Peyer's patch (tissue), 4 donors: Measurements from ENCODE around the gene NSMF. TPM values are rescaled to one million over a fixed set of nuclear protein-coding genes. Genes with fewer than 3 reads are reported as not detected.

Source experiments
- DNase-seq, 3 donors: peaks; one replicate each; pipeline ENCODE4 v3.0.0-alpha.2; 2017 to 2019
- H3K27ac ChIP-seq, 4 donors: fragments of 200-600 bp; sonication (generic); one replicate each; pipeline ENCODE4 v1.5.1; 2016 to 2019
- H3K27me3 ChIP-seq, 2 donors: fragments of 200-600 bp; sonication (generic); one replicate each; pipeline ENCODE4 v1.5.1; 2019
- H3K36me3 ChIP-seq, 3 donors: fragments of 200-600 bp; sonication (generic); one replicate each; pipeline ENCODE4 v1.5.1; 2016 to 2019
- H3K4me1 ChIP-seq, 4 donors: fragments of 200-600 bp; sonication (generic); one replicate each; pipeline ENCODE4 v1.5.1; 2016 to 2019
- H3K4me3 ChIP-seq, 4 donors: fragments of 200-600 bp; sonication (generic); 1 replicate in 3 of 4; 2 replicates in 1 of 4; pipeline ENCODE4 v1.5.1; 2016 to 2019; ENCODE audit warnings: mild to moderate bottlenecking in 1 of 4
- H3K9me3 ChIP-seq, 4 donors: fragments of 200-600 bp; sonication (generic); one replicate each; pipeline ENCODE4 v1.5.1; 2016 to 2019; ENCODE audit warnings: mild to moderate bottlenecking in 1 of 4
- POLR2A ChIP-seq, 2 donors: fragments of 450-650 bp; IDR thresholded peaks; one replicate each; pipeline ENCODE4 v1.5.1; 2017; ENCODE audit warnings: antibody characterized with exemption in 2 of 2, mild to moderate bottlenecking in 2 of 2, moderate library complexity in 2 of 2
- total RNA-seq, 4 donors: library from RNA; depleted of rRNA; stranded (reverse); fragments of >200 nt; gene quantifications; one replicate each; pipeline ENCODE4 v1.1.0, GENCODE V29; 2016
- TF ChIP-seq, protein P1 (sequence below), 6 experiments: fragments of 450-650 bp in 4 of 6; fragments of 200-600 bp in 2 of 6; sonication (generic) in 1 of 6; IDR thresholded peaks; one replicate each; pipeline ENCODE4 v1.5.1; 2017 to 2019; ENCODE audit warnings: antibody characterized with exemption in 6 of 6, mild to moderate bottlenecking in 3 of 6, moderate library complexity in 1 of 6

NSMF gene
- total RNA-seq, 4 donors from 2014 or later = 47.0 to 135 (median 117) TPM

- Histone ChIP-seq H3K27me3 (no peaks in the 10 kb centered on the region), H3K36me3 (peaks cover 0 to 5% (median 0%) of the 10 kb centered on the region in 3 donors), H3K4me1 (no peaks in the 10 kb centered on the region), H3K27ac (no peak overlapping the region), H3K4me3 (no peak overlapping the region), H3K9me3 (no peaks in the 10 kb centered on the region)
- no peak for DNase-seq
- TF ChIP-seq, protein P1, sequence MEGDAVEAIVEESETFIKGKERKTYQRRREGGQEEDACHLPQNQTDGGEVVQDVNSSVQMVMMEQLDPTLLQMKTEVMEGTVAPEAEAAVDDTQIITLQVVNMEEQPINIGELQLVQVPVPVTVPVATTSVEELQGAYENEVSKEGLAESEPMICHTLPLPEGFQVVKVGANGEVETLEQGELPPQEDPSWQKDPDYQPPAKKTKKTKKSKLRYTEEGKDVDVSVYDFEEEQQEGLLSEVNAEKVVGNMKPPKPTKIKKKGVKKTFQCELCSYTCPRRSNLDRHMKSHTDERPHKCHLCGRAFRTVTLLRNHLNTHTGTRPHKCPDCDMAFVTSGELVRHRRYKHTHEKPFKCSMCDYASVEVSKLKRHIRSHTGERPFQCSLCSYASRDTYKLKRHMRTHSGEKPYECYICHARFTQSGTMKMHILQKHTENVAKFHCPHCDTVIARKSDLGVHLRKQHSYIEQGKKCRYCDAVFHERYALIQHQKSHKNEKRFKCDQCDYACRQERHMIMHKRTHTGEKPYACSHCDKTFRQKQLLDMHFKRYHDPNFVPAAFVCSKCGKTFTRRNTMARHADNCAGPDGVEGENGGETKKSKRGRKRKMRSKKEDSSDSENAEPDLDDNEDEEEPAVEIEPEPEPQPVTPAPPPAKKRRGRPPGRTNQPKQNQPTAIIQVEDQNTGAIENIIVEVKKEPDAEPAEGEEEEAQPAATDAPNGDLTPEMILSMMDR (IDR thresholded peaks at IDR 0.05) = no peak
- TF ChIP-seq POLR2A (IDR thresholded peaks at IDR 0.05) = no peak
These were observed 39.6 kb upstream of the NSMF start for GRCh38 chr9:137498720-137499150.

DNA sequence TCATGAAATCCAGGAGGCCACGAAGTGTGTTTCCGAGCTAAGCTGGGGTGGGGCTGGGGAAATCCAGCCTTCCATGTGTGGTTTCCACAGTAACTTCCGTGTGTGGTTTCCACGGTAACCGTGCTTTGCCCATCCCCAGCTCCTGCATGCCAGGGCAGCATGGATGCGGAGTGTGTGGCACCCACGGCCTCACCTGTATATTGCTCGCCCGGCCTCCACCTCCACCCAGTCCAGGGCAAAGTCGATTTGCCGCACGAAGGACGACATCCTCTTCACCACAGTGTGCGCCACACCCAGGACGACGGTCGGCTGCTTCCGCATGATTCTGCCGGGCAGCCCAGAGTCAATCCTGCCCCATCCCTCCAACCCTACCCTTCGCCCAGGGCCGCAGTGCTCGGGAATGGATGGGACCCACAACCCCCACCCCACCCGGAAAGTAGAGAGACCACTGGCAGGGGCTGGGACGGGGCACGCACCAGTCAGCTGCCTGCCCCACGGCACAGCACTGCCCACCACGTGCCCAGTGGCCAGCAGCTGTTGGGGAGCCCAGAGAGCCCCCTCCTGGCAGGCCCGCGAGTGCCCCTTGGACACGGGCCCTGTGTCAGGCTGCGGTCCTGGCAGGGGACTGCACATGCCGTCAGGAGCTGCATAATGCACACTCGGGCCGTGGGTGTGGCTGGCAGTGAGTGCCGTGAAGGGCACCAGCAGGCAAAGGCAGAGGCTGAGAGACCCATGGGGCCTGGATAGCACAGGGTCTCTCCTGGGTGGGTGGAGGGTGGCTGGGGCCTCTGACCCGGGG is 39.0 kb upstream of the NSMF start:
- Histone ChIP-seq H3K9me3 (no peaks in the 10 kb centered on the region), H3K27ac (peak overlapping the region in 1 of 4 donors; percentile 25), H3K4me1 (no peaks in the 10 kb centered on the region), H3K4me3 (no peak overlapping the region), H3K27me3 (no peaks in the 10 kb centered on the region), H3K36me3 (peaks cover 0 to 5% (median 0%) of the 10 kb centered on the region in 3 donors)
- peak in 1 of 3 donors; percentile 56 for DNase-seq
- TF ChIP-seq POLR2A (IDR thresholded peaks at IDR 0.05) = no peak
- TF ChIP-seq, protein P1 (IDR thresholded peaks at IDR 0.05) = no peak

DNA sequence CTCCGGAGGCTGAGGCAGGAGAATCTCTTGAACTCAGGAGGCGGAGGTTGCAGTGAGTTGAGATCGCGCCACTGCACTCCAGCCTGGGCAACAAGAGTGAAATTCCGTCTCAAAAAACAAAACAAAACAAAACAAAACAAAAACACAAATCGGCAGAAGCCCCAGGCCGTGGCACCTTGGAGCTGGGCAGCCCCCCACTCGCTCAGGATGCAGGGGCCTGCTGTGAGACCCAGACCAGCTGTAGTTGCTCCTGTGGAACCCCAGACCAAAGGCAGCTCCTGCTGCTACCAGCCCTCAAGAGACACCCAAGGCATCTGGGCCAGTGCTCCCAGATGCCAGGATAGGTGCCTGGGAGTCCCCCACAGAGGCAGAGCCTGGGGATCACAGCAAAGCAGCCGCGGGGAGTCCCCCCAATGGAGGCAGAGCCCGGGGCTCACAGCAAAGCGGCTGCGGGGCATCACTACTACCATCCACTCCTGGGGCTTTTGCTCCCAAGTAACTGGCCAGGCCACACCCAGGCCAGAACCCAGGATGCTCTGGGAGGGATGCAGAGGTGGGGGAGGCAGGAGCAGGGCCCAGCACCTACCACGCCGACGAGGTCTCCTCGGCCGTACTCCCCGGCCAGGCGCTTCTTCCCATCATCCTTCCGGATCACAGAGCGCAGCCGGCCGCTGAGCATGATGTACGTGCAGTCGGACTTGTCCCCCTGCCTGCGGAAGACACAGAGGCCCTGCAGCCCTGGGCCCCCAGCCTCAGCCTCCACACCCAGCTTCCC is 37.7 kb upstream of the NSMF start:
- DNase-seq = no peak

DNA sequence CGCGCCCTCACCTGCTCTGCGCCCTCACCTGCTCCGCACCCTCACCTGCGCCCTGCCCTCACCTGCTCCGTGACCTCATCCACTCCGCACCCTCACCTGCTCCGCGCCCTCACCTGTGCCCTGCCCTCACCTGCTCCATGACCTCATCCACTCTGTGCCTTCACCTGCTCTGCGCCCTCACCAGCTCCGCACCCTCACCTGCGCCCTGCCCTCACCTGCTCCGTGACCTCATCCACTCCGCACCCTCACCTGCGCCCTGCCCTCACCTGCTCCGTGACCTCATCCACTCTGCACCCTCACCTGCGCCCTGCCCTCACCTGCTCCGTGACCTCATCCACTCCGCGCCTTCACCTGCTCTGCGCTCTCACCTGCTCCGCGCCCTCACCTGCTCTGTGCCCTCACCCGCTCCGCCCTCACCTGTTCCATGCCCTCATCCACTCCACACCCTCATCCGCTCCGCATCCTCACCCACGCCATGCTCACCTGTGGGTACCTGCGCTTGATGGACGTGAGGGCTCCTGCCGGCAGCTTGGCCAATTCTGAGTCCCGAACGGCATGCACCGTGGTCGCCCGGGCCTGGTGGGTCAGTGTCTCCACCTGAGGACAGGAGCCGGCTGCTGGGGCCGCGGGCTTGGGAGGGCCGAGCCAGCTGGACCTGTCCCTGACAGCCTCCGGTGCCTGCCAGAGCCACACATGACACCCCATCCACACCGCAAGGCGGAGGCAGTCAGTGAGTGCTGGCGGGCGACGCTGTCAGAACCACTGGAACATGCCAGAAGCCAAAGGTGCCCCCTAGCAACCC is 35.6 kb upstream of the NSMF start:
- TF ChIP-seq POLR2A (IDR thresholded peaks at IDR 0.05) = no peak
- TF ChIP-seq, protein P1 (IDR thresholded peaks at IDR 0.05) = no peak
- no peak overlapping the region for H3K4me3 ChIP-seq
- DNase-seq = peak in 1 of 3 donors; percentile 56
- no peaks in the 10 kb centered on the region for H3K27me3 ChIP-seq
- peaks cover 0 to 5% (median 0%) of the 10 kb centered on the region in 3 donors for H3K36me3 ChIP-seq
- H3K4me1 ChIP-seq = no peaks in the 10 kb centered on the region
- peak overlapping the region in 1 of 4 donors; percentile 25 for H3K27ac ChIP-seq
- H3K9me3 ChIP-seq = no peaks in the 10 kb centered on the region

More for the DNA sequence above, 37.7 kb upstream of the NSMF start:
- Histone ChIP-seq H3K4me3 (no peak overlapping the region), H3K27me3 (no peaks in the 10 kb centered on the region), H3K36me3 (peaks cover 0 to 5% (median 0%) of the 10 kb centered on the region in 3 donors), H3K9me3 (no peaks in the 10 kb centered on the region), H3K27ac (no peak overlapping the region), H3K4me1 (no peaks in the 10 kb centered on the region)
- TF ChIP-seq POLR2A (IDR thresholded peaks at IDR 0.05) = no peak
- TF ChIP-seq, protein P1 (IDR thresholded peaks at IDR 0.05) = no peak

DNA sequence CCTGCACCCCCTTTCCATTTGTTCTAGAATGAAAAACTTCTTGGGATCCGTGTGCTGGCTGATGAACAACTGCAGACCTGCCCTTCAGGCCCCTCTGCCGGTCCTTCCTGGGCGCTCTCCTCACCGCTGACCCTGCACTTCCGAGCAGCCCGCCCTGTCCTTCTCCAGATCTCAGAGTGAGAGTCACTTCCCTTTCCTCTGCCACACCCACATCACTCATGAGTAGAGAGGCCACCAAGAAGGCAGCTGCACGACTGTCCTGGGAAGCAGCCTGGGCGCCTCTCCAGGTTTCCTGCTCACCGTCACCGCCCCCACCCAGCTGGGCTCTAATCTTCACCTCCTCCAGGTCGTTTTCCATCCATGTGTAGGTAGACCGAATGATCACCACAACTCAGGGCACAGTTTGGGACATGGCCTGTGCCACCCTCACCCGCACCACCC is 35.0 kb upstream of the NSMF start:
- Histone ChIP-seq H3K27me3 (no peaks in the 10 kb centered on the region), H3K27ac (peak overlapping the region in 1 of 4 donors; percentile 25), H3K36me3 (peaks cover 0 to 5% (median 0%) of the 10 kb centered on the region in 3 donors), H3K4me1 (no peaks in the 10 kb centered on the region), H3K9me3 (no peaks in the 10 kb centered on the region), H3K4me3 (no peak overlapping the region)
- DNase-seq = no peak
- TF ChIP-seq, protein P1 (IDR thresholded peaks at IDR 0.05) = no peak
- TF ChIP-seq POLR2A (IDR thresholded peaks at IDR 0.05) = peak in 1 of 2 donors; percentile 7
